Lung microvascular endothelial cell (primary cell): ENCODE measurements around the gene PPP2R2D. TPM values are rescaled to one million over a fixed set of nuclear protein-coding genes. Genes with fewer than 3 reads are reported as not detected.
"Not testable (repeated sequence)": the region's sequence is repeated elsewhere in the genome, so short reads cannot be mapped to it uniquely, and the experiment has no call there.

Experiments
- DNase-seq, 2 donors: peaks; one replicate each; pipeline versions ENCODE4 v3.0.0 to v3.0.0-alpha.2; 2010; ENCODE audit warnings: low read depth in 2 of 2
- total RNA-seq: library from RNA; depleted of rRNA; stranded (reverse); fragments of >200 nt; gene quantifications from 2 replicates; pipeline ENCODE4 v1.2.1, GENCODE V29; 2014

The PPP2R2D gene
- total RNA-seq, 1 donor from 2014 or later, result 28.8 TPM

GRCh38 chr10:131866673-131867072 is 34.1 kb upstream of the PPP2R2D start:
- DNase-seq, result no peak

- no peak for DNase-seq
Observed at GRCh38 chr10:131868436-131868835, 32.4 kb upstream of the PPP2R2D start.

- DNase-seq, result no peak
Observed at GRCh38 chr10:131869344-131869743, 31.5 kb upstream of the PPP2R2D start.

GRCh38 chr10:131870411-131870810 is 30.4 kb upstream of the PPP2R2D start:
- DNase-seq, result no peak

- no peak for DNase-seq
Observed at GRCh38 chr10:131870831-131871672, 29.8 kb upstream of the PPP2R2D start.

GRCh38 chr10:131871673-131872005 is 29.2 kb upstream of the PPP2R2D start:
- DNase-seq, result no peak

- DNase-seq, result no peak
Observed at GRCh38 chr10:131872011-131872826, 28.6 kb upstream of the PPP2R2D start.

- no peak for DNase-seq
Observed at GRCh38 chr10:131872827-131873375, 27.9 kb upstream of the PPP2R2D start.

- DNase-seq, result peak; percentile 79 to 83
Observed at GRCh38 chr10:131874991-131875451, 25.8 kb upstream of the PPP2R2D start.

GRCh38 chr10:131875501-131875900 is 25.3 kb upstream of the PPP2R2D start:
- no peak for DNase-seq

- no peak for DNase-seq
Observed at GRCh38 chr10:131876017-131876416, 24.8 kb upstream of the PPP2R2D start.

- DNase-seq, result no peak
Observed at GRCh38 chr10:131876508-131876907, 24.3 kb upstream of the PPP2R2D start.

GRCh38 chr10:131880016-131880590 is 20.7 kb upstream of the PPP2R2D start:
- DNase-seq, result no peak

- no peak for DNase-seq
Observed at GRCh38 chr10:131881104-131881880, 19.5 kb upstream of the PPP2R2D start.

GRCh38 chr10:131882151-131882550 is 18.7 kb upstream of the PPP2R2D start:
- no peak for DNase-seq

- DNase-seq, result no peak
Observed at GRCh38 chr10:131882590-131883451, 18.0 kb upstream of the PPP2R2D start.

GRCh38 chr10:131883621-131884393 is 17.0 kb upstream of the PPP2R2D start:
- DNase-seq, result not testable (repeated sequence)

GRCh38 chr10:131885391-131886165 is 15.2 kb upstream of the PPP2R2D start:
- DNase-seq, result peak; percentile 66 to 78

GRCh38 chr10:131886237-131886636 is 14.6 kb upstream of the PPP2R2D start:
- no peak for DNase-seq
